K562 (cell line): ENCODE data around the gene PRC1. TPM values are rescaled to one million over a fixed set of nuclear protein-coding genes. Genes with fewer than 3 reads are reported as not detected.

ENCODE experiments used
- EP400 ChIP-seq: fragments of 450-650 bp; IDR thresholded peaks from 2 replicates; pipeline ENCODE4 v1.6.1; 2017; ENCODE audit warnings: antibody characterized with exemption, mild to moderate bottlenecking, moderate library complexity
- TEAD2 ChIP-seq: fragments of 450-650 bp; IDR thresholded peaks from 2 replicates; pipeline ENCODE4 v1.6.1; 2016; ENCODE audit warnings: missing genetic modification characterization, control low read depth, missing compliant biosample characterization
- ZNF212 ChIP-seq: fragments of 450-650 bp; formaldehyde crosslinking; IDR thresholded peaks from 2 replicates; pipeline ENCODE4 v1.4.0; 2020; ENCODE audit warnings: mild to moderate bottlenecking
- polyA plus RNA-seq, 8 experiments: library from polyadenylated mRNA; depleted of rRNA in 4 of 8; stranded (reverse) in 5 of 8; unstranded in 3 of 8; fragments of >200 nt; fragmentation: Nextera tagmentation in 2 of 8; fragmentation: Illumina TruSeq in 1 of 8; extraction: Ambion mirVana in 2 of 8; extraction: Trizol in 1 of 8; gene quantifications; 2 replicates each; pipeline versions ENCODE4 v1.2.1 to v1.2.3, GENCODE V29; 2011 to 2014; ENCODE audit warnings: inconsistent platforms in 1 of 8, missing spikeins in 1 of 8
- total RNA-seq, 7 experiments: library from RNA; depleted of rRNA in 6 of 7; stranded (reverse); fragments of >200 nt in 6 of 7; fragmentation: Illumina TruSeq in 2 of 7; extraction: Trizol in 2 of 7; gene quantifications; 2 replicates each; pipeline versions ENCODE4 v1.2.1 to v1.2.3, GENCODE V29; 2011 to 2021; ENCODE audit warnings: low replicate concordance in 1 of 7
- TF ChIP-seq, protein P1 (sequence below), 2 experiments: IDR thresholded peaks; 2 replicates each; pipeline ENCODE4 v1.6.1; 2012; ENCODE audit warnings: improper control_type of control experiment in 2 of 2, low read depth in 2 of 2, low read length in 2 of 2, borderline replicate concordance in 1 of 2
- TF ChIP-seq, protein P2 (sequence below): fragments of 250-450 bp; sonication (Bioruptor Pico); IDR thresholded peaks from 2 replicates; pipeline ENCODE4 v1.5.0; 2021

PRC1 gene
- total and polyA plus RNA-seq, 9 of the 15 experiments (the other 6 are each of a cell fraction or from before 2014, with no cell fraction given) = 156 to 391 (median 240) TPM

DNA sequence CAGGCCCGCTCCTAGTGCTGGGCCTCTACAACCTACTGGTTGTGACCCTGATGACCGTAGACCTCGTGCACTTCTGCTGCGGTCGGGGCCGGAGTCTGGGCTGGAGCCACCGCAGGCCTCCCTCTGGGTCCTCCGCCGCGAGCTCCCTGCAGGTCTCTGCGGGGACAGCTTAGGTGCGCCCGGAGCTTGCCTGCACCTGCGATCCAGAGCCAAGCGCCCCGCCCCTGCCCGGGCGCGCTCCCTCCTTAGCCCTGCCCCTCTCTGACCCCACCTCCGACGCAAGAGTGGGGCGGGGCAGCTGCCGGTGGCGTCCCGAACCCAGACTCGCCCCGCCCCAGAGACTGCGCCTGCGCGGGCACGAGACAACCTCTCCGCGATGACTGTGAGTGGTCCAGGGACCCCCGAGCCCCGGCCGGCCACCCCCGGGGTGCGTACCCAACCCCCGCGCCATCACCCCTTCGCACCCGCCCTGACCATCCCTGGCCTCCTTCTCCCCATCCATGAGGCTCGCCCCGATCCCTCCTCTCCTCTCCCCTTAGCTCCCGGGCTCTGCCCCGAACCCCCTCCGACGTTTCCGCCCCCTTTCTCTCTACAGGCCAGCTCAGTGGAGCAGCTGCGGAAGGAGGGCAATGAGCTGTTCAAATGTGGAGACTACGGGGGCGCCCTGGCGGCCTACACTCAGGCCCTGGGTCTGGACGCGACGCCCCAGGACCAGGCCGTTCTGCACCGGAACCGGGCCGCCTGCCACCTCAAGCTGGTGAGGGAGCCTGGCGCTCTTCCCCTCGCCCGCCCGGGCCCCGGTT lies 59.2 kb downstream of the PRC1 start, which contains the start of gene UNC45A (continued):
- TF ChIP-seq, protein P1, sequence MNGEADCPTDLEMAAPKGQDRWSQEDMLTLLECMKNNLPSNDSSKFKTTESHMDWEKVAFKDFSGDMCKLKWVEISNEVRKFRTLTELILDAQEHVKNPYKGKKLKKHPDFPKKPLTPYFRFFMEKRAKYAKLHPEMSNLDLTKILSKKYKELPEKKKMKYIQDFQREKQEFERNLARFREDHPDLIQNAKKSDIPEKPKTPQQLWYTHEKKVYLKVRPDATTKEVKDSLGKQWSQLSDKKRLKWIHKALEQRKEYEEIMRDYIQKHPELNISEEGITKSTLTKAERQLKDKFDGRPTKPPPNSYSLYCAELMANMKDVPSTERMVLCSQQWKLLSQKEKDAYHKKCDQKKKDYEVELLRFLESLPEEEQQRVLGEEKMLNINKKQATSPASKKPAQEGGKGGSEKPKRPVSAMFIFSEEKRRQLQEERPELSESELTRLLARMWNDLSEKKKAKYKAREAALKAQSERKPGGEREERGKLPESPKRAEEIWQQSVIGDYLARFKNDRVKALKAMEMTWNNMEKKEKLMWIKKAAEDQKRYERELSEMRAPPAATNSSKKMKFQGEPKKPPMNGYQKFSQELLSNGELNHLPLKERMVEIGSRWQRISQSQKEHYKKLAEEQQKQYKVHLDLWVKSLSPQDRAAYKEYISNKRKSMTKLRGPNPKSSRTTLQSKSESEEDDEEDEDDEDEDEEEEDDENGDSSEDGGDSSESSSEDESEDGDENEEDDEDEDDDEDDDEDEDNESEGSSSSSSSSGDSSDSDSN (IDR thresholded peaks at IDR 0.05; ENCODE audit: borderline replicate concordance in 1 of 2, low read depth in 2 of 2, low read length in 2 of 2) = peak in 1 of 2 experiments; percentile 67; a peak in 1 of 4 replicates
- TF ChIP-seq, protein P2, sequence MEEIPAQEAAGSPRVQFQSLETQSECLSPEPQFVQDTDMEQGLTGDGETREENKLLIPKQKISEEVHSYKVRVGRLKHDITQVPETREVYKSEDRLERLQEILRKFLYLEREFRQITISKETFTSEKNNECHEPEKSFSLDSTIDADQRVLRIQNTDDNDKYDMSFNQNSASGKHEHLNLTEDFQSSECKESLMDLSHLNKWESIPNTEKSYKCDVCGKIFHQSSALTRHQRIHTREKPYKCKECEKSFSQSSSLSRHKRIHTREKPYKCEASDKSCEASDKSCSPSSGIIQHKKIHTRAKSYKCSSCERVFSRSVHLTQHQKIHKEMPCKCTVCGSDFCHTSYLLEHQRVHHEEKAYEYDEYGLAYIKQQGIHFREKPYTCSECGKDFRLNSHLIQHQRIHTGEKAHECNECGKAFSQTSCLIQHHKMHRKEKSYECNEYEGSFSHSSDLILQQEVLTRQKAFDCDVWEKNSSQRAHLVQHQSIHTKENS (CRISPR knock-in tag) = no peak
- TF ChIP-seq TEAD2 (tag) (no peak), EP400 (peak; percentile 49; the same call in 1 of the 2 replicates), ZNF212 (CRISPR knock-in tag) (no peak)
- TF ChIP-seq, all 486 proteins: peak for 50
